Stimulated activated CD8-positive, alpha-beta memory T cell treated with anti-CD3 and anti-CD28 coated beads, Interleukin-15, amount 100 ng/mL, for 24 hours (primary cell): ENCODE data around the gene ST3GAL4.
A peak's percentile ranks its signal among the peaks of the same experiment; 100 is the strongest.
"Not testable (repeated sequence)": the region's sequence is repeated elsewhere in the genome, so short reads cannot be mapped to it uniquely, and the experiment has no call there.

Experiments used
- DNase-seq: peaks from one replicate; pipeline ENCODE4 v3.0.0-alpha.2; 2020; ENCODE audit warnings: low read depth

The ST3GAL4 gene, protein sequence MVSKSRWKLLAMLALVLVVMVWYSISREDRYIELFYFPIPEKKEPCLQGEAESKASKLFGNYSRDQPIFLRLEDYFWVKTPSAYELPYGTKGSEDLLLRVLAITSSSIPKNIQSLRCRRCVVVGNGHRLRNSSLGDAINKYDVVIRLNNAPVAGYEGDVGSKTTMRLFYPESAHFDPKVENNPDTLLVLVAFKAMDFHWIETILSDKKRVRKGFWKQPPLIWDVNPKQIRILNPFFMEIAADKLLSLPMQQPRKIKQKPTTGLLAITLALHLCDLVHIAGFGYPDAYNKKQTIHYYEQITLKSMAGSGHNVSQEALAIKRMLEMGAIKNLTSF

GRCh38 chr11:126355324-126355925, at the start of gene ST3GAL4:
Gene ST3GAL4, plus strand, starts transcription at chr11:126355686. Its CDS starts 50,470 bp downstream, at chr11:126406156.
- DNase-seq = peak; percentile 51

DNA sequence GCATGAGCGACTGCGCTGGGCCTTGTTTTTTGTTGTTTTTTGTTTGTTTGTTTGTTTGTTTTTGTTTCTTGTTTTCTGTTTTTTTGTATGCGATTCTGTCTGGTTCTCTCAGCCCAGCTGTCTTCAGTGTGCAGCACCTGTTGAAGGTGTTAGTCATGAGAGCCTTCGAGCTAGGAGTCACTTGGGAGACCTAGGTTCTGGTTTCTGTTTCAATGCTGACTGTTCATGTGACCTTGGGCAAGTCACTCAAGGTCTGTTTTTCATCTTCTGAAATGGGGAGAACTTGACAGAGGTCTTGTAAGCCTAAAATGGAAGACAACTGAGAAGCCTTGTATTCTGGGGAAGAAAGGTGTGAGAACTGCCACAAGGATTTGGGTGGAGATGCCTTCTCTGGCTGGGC, 49.8 kb upstream of the ST3GAL4 start:
- no peak for DNase-seq

DNA sequence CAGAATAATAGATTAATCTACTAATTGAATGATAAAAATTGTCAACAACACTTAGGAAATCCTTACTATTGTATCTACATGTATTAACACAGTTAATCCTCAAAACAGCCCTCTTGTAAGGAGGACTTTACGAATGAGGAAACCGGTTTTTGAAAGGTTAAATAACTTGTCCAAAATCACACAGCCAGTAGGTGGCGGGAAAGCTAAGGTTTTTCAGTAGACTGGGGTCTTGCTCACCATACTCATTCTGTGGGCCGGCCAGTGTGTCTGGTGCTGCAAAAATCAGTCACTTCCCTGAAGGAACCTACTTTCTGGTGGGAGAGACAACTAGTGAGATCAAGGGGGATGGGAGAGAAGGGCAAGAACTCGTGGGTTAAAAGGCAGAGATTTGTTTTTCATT, 47.8 kb upstream of the ST3GAL4 start:
- no peak for DNase-seq

GRCh38 chr11:126308271-126308671, 47.2 kb upstream of the ST3GAL4 start:
- DNase-seq = no peak

DNA sequence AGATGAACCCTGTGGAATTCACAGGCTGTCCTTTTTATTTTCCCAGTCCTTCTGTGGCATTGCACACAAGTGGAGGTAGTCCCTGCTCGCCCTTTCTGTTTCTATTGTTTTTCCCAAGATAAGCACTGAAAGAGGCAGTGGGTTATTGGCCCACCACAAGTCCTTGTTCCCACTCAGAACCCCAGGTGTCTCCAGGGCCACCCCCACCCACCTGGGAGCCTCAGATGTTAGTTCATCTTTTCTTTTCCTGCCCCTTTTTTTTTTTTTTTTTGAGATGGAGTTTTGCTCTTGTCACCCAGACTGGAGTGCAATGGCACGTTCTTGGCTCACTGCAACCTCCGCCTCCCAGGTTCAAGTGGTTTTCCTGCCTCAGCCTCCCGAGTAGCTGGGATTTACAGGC, 46.7 kb upstream of the ST3GAL4 start:
- not testable (repeated sequence) for DNase-seq

DNA sequence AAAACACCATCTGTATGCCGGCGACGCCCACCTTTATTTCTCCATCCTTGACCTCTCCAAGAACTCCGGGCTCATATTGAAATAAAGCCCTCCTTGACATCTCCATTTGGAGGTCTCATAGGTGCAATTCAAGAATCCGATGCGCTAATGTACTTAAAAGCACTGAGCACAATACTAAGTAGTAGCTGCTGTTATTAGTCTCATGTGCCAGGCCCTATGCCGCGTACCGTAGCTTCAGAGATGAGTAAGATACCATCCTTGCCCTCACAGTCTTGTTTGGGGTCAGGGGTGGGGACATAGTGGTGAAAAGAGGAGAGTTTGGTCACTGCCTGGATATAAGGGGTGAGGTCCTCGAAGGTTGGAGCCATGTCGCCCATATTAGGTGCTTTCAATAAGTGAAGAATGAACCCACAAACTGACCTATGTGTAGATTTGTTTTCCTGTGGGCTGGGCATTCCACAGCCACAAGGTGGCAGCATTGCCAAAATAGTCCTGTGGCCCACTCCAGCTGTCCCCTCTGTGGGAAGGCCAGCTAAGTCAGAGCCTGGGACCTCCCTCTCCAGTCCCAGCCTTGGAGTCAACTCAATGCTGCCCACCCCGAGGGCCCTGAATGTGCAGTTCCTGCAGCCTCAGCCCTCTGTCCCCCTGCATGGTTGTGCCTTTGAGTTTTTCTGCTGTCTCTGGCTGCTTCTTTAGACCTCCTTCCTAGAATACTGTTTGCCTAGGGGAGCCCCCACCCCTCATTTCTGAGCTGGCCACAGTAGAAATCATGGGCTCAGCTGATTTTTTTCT, 45.1 kb upstream of the ST3GAL4 start:
- DNase-seq = no peak

- DNase-seq = no peak
These were observed 44.5 kb upstream of the ST3GAL4 start for GRCh38 chr11:126310992-126311310.

DNA sequence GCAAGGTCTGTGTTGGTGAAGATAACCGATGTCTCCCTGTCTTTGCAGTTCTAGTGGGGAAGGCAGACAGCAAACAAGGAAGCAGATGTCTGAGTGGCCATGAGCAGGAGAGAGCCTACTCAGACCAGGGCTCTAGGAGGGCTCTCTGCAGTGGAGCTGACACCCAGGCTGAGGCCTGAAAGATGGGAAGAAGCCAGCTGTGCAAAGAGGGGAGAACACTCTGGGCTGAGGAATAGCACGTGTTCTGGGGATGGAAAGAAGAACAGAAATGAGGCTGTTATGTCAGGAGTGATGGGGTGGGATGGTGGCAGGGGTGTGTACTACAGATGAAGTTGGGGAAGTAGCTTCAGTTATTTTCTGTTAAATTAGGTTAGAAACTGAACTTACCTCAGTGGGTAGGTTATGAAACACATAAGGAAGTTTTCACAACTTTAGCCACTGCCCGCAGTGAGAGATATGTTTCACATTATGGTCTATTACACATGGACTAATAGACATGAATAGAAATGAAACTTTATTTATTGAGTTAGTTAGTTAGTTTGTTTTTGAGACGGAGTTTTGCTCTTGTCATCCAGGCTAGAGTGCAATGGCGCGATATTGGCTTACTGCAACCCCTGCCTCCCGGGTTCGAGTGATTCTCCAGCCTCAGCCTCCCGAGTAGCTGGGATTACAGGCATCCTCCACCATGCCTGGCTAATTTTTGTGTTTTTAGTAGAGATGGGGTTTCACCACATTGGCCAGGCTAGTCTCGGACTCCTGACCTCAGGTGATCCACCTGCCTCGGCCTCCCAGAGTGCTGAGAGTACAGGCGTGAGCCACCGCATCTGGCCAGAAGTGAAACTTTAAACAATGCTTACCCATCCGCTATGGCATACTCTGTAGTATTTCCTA, 43.8 kb upstream of the ST3GAL4 start:
- no peak for DNase-seq

DNA sequence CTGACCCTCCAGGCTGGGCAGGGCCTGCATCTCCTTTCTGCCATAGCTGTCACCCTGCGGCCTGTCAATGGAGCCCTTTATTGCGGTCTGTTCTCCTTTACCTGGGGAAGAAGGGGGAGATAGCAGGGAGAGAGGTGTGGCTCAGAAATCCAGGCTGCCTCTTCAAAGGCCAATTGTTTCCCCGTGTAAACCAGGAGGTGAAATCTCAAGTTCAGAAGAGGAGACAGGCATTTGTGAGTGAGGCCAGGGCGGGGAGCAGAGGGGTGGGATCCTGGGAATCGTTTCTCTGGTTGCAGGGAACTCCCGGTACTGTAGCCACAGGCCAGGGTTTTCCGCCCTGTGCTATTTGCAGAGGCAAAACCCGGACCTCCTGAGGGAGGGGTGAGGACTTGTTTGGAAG, 42.5 kb upstream of the ST3GAL4 start:
- no peak for DNase-seq

GRCh38 chr11:126313826-126314225, 41.7 kb upstream of the ST3GAL4 start:
- DNase-seq = no peak

- no peak for DNase-seq
These were observed 38.1 kb upstream of the ST3GAL4 start for GRCh38 chr11:126317432-126317755.

- DNase-seq = no peak
These were observed 37.5 kb upstream of the ST3GAL4 start for GRCh38 chr11:126317756-126318573.

DNA sequence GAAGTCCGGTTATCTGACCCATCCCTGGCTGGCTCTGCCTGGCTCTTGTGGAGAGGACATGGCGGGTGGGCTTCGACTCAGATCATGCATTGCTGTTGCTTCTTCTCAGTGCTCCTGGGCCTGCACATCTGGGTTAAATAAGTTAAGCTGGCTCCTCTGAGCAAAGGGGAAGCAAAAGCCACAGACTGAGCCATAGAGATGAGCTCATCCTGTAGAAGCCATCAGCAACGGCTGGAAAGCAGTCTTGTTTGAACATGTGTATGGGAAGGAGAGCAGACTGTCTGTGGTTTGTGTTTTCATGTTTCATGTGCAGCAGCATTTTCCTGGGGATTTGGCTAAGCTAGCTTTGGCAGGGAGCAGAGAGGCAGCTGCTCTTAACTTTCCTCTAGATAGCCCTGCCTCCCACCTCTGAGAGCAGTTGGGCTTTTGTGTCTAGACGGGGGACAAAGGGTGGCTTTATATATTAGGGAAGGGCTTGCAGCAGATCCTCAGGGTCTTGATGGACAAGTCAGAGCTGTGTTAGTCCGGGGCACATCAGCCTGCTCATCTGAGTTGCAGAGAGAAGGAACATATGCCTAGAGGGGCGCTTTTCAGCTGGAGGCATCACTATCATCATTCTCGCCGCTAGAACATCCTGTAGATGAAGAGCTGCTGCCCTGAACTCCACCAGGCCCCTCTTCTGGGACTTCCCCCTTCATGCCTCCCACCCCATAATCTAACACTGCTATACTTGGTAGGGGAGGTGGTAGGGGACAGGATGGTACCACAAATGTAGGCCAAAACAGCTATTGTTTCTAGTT, 36.7 kb upstream of the ST3GAL4 start:
- DNase-seq = no peak

DNA sequence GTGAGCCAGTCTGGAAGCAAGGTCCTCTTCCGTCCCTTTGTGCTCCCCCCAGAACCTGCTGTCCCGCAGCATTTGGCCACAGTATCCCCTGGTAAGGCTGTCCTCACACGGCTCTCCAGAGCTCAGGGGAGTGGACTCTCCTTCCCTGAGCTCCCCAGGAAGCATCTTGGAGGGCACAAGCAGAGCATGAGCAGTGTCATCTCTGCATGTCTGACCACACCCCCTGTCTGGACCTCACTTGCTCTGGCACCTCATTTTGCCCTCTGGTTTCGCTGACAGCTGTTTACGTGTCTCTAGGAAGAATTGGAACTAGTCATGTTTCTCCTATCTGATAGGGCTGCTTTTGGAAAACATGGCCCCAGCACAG, 36.1 kb upstream of the ST3GAL4 start:
- no peak for DNase-seq

GRCh38 chr11:126322996-126323395, 32.5 kb upstream of the ST3GAL4 start:
- no peak for DNase-seq

GRCh38 chr11:126327281-126328000, 28.0 kb upstream of the ST3GAL4 start:
- no peak for DNase-seq

DNA sequence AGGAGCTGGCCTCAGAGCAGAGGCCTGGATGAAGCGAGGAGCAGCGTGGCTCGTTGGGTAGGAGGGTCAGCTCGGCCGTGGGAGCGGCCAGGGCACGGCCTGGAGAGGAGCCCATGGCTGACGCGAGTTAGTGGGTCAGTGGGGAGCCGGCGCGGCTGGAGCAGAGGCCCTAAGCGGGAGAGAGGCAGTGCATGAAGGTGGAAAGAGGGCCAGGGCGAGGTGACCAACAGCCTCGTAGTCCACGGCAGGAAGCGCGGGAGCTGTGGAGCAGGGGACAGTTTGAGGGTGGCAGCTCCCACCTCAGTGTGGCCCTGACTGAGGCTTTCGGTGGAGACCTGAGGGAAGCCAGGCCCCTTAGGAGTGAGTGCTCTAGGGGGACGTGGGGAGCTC, 27.5 kb upstream of the ST3GAL4 start:
- DNase-seq = no peak

DNA sequence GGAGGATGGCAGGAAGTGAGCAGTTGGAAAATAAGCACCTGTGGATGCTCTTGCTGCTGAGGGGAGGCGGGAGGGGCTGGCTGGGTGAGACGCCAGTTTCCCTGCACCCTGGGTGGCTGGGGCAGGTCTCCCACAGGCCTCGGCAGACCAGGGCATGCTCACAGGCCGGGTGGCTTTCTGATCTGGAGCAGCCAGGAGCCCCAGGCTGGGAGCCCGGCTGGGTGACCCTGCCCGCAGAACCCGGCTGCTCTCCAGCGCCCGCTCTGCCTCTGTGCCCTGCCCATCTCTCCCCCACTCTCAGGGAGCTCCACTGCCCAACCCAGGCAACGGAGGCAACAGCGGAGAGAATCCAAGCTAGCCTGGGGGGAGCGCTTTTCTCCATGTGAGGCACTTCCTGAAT, 27.0 kb upstream of the ST3GAL4 start:
- DNase-seq = no peak

DNA sequence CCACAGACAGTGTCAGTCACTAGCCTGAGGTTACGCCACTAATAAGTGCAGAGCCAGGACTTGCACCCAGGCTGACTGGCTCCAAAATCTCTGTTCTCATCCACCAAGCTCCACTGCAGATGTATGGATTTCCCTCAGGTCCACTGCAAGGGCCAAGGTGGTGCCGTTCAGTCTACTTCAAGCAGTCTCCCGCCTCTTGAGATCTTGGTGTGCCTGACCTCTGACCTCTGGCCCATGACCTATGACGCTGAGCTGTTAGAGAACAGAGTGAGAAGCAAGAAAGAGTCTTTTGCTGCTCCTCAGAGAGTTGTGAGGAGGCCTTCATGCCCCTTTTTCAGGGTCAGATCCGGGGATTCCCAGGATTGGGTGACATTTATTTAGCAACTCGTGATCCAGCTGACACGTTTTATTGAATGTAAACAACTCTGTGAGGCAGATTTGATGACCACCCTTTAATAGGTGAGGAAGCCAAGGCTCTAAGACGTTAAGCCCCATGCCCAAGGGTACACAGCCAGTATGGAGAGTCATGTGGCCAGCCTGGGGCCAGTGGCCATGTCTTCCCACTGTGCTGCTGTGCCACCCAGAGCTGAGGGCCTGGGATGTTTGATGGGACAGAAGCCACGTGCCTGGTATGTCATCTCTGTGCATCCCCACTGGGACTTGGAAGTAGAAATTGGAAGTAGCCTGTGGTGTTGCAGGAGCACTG, 26.4 kb upstream of the ST3GAL4 start:
- DNase-seq = no peak
